AG08396 (cell line): Measurements from ENCODE around the gene TMEM109.

Experiments
- DNase-seq: peaks from one replicate; pipeline ENCODE4 v3.0.0; 2012; ENCODE audit warnings: low spot score, mixed read lengths

The TMEM109 gene

DNA sequence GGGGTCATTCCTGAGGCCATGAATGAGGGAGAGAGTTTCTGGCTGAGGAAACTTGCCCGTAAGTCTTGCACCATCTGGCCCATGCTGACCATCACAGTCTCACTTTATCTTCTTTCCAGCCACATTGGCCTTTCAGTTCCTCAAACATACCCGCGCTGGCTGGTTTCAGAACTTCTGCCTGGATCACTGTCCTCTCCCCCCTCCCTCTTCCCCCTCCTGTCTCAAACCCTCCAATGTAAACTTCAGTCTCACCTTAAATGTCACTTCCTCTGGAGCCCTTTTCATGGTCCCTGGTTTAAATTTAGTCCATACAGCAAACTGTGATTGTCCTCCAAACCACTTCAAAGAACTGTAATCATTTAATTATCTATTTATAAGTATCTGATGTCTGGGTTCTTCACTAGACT, 3.7 kb upstream of the TMEM109 start:
- DNase-seq, result no peak

DNA sequence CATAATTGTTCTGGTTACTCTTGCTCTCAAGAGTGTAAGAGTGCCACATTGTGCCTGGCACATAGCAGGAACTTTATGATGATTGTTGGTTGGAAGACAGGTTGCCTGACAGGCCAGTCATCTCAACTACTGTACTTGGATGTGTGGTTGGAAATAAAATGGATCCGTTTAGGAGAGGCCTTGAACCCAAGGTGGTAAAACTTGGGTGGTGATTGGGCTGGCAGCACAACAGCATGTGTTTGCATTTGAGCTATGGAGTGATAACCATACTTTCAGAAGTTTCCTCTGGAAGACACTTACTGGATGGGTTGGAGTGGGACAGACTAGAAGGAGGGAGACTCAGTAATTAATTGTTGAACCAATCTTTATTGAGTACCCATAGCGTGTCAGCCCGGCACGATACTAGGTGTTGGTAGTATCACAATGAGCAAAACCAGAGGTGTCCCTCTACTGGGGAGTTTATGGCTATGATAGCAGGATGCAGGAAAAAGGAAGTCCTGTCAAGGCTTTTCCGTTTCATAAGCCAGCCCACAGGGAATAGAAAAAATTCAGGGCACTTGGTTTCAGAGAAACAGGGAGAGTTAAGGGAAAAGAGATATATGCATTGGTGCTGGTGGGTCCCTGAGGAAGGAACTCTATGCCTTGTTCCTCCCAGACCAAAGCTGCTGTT, 3.1 kb upstream of the TMEM109 start:
- no peak for DNase-seq

DNA sequence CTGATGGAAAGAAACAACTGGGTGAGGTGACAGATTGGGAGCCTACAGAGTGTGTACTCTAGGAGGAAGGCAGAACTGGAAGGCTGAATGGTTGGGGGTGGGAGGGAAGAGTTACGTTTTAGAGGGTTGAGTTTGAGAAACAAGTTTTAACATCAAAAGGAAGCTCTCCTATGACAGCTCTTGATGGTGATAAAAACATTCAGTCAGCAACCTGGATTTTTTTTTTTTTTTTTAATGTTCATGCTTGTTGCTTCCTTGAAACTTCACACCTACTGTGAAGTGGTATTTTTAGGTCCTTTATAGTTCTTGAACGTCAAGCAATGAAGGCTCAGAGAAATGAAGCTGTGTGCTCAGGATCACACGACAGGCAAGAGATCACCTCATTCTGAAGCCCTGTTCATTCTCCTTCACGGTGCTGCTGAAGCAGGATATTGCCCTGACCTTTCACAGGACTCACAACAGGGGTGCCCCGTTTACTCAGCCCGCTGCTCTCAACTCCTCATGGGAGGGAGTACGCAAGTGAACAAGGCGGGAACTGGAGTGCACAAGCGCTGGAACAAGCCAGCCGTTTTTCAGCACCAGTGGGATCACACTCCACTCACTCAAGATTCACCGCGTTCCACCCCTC, 1.6 kb upstream of the TMEM109 start:
- no peak for DNase-seq

DNA sequence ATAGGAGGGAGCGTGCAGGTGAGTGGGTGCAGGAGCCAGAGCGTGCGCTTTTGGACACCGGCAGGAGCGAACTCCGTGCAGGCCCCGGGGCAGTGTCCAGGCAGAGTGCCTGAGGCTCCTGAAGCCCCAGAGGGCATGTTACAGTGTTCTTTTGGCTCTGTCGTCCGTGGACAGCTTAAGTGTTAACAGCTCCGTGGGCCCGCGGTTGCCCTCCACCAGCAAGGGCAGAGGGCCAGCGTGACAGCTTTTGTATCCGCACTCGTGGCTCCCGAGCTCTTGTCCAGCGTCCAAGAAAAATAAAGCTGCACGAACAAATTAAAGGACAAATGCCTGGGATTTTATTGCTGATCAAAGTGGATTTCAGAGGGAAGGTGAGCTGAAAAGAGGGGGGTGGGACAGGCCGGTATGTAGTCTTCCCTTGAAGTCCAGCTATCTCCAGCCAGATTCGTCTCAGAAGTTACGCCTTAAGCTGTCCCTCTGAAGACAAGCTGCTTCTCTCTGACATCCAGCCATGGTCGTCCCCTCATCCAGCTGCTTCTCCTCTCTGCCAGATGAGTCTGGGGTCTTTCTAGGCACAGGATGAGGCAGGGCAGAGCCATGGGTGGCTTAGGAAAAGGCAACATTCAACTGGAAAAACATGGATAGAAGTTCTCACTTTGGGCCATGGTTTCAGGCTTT, 968 bp upstream of the TMEM109 start:
- DNase-seq, result no peak

DNA sequence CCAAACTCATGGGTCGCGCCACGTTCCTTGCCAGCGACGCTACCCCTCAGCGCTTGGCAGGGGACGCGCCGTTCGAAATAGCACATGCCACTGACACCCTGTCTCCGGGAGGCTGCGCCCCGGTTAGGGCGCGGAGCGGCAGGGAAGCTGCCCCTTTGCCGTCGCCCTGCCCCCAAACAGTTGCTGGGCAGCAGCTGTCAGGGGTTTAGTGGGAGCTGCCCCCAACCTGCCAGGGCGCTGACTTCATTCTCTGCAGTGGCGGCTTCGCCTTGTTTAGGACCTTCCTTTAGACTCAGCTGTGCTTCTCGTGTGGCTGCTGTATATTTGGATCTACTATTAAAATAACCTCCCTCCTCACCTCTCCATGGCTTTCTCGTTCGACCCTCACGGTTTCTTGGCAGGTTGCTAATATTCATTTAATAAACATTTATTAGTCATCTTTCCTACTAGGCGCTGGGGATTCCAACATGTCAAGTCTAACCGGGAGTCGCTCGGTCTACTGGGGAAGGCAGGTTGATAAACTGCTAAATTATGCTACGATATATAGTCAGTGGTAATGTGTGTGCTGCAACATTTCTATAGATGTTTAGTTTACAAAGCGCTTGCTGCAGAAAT, 782 bp downstream of the TMEM109 start:
- peak; percentile 72 for DNase-seq

DNA sequence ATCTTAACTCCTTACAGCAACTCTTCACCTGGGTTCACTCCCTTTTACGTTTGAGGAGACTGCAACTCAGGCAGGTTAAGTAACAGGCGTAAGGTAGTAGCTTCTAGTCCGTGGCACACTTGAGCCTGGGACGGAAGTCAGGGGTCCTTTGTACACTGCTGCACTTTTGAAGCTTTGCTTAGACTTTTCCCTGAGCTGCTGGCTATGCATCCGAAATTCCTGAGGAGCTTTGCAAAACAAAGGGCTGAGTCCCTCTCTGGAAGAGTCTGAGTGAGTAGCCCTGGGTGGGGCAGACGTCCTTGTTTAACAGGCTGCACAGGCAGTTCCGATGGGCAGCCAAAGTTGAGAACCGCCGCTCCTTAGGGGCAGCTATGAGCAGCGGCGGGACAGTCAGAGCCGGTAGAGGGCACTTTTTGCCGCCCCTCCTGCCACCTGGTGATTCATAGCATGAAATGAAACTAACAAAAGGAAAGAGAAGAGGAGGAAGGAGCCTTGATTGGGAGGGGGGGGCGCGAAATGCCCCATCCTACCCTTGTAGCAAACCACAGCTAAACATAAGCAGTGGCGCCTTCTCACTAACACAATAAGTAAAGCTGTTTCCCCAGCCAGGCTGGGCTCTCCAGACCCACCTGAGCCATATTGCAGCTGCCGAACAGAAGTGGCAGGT, 1.4 kb downstream of the TMEM109 start:
- DNase-seq, result peak; percentile 80

DNA sequence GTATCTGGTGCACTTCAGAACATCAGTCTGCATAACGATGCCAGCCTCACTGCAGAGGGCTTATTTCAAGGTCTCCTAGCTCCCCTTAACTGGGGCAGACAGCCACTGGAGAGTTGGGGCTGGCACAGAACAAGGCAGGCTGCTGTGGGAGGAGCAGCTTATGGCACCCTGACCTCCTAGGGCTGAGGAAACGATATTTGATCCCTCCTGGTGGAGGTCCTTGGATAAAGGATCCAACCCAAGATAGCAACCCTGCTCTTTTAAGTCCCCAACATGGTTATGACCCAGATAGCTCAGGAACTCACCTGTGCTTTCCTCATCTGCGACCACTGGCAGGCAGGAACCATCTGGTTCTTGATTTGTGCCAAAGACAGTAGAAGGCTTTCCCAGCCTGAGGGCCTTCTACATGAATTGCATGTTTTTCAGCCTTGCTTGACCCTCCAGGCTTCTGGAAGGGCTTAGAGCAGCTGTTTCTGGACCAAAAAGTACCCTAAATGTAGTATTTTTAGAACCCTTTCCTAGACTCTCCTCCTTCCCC, 2.8 kb downstream of the TMEM109 start:
- DNase-seq, result no peak

DNA sequence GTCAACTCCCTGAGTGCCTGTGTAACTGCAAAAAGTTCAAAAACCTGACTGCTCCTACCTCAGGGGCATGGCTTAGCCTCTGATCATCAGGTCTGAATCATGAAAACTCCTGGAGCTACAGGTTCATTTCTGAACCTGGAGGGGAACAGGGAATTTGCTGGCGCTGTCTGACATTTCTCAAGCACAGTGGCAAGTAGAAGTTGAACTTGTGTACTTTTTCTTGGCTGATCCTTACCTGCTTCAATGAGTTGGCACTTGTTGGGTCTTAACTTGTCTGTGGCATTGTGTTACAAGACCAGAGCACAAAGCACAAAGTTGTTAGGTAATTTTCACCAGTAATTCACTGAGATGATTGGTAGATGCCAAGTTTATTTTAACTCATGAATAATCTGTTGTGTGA, 3.3 kb downstream of the TMEM109 start:
- DNase-seq, result no peak

DNA sequence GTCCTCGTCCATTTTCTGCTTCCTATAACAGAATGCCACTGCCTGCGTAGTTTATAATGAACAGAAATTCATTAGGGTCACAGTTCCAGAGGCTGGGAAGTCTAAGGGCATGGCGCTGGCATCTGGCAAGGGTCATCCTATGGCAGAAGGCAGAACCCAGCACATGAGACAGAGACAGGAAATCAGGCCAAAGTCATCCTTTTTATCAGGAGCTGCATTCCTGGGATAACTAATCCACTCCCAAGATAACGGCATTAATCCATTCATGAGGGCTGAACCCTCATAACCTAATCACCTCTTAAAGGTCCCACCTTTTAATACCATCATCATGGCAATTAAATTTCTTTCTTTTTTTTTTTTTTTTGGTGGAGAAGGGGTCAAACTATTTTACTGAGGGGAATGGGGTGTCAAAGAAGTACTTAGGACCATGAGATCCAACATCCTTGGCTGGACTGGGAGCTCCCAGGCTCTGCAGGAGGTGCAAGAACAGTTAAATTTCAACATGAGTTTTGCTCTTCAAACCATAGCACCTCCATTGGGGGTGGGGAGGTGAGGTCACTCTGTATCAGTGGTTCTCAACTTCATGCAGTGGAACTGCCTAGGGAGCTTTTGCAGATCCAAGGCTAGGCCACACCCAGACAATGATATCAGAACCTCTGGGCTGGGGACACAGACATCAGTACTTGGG, 4.4 kb downstream of the TMEM109 start:
- DNase-seq, result no peak

DNA sequence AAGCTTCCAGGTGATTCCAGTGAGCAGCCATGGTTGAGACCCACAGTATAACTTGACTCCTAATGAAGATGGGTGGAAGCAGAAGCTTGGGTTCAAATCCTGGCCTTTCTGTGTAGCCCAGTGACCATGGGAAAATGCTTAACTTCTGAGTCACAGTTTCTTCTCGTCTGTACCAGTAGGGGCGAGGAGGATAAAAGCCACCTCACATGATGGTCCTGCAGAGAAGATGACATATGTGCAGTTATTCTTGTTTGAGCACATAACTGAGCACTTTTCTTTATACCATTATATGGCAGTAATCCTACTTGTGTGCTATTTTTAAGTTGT, 4.9 kb downstream of the TMEM109 start:
- peak; percentile 57 for DNase-seq

DNA sequence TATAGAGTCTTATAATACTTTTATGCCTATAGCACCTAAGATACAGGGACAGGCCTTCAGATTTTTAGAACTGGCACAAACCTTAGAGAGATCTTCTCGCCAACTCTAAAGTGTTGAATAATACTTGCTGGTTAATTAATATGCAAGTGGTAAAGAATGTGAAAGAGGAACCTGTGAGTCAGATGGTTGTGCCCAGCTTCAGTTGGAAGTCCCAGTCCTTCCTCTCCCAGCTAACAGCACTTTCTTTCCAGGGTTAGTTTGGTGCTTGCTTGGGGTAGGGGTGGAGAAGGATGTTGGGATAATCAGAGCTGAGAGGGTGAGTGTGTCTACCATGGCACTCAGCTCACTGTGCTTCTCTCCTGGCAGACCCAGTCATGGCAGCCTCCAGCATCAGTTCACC, 5.4 kb downstream of the TMEM109 start:
- DNase-seq, result no peak

DNA sequence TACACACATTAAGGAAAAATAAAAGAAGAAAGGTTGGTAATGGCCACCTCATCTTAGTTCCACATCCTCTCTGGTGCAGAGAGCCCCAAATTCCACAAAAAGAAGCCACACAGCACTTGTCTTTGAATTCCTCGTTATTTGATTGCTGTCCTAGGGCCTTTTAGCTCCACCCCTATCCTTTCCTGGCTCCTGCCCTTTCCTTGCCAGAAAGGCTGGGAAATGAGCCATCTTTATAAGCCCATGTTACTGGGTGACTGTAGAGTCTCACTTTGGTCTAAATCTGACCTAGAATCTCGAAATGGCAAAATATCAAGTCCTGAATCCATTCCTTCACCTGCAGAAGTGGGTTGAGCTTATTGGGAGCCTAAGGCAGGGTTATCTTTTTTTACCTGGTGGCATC, 6.0 kb downstream of the TMEM109 start:
- no peak for DNase-seq

DNA sequence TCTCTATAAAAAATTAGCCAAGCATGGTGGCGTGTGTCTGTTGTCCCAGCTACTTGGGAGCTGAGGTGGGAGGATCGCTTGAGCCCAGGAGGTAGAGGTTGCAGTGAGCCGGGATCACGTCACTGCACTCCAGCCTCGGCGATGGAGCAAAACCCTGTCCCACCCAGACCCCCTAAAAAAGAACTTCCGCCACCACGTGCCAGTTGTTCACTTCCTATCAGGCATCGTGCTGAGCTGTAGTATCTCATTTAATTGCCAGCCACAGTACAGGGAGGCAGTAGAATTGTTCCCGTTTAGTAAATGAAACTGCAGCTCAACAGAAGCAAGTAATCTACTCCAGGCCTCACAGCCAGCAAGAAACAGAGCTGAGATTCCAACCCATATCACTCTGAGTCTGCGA, 7.3 kb downstream of the TMEM109 start:
- no peak for DNase-seq

DNA sequence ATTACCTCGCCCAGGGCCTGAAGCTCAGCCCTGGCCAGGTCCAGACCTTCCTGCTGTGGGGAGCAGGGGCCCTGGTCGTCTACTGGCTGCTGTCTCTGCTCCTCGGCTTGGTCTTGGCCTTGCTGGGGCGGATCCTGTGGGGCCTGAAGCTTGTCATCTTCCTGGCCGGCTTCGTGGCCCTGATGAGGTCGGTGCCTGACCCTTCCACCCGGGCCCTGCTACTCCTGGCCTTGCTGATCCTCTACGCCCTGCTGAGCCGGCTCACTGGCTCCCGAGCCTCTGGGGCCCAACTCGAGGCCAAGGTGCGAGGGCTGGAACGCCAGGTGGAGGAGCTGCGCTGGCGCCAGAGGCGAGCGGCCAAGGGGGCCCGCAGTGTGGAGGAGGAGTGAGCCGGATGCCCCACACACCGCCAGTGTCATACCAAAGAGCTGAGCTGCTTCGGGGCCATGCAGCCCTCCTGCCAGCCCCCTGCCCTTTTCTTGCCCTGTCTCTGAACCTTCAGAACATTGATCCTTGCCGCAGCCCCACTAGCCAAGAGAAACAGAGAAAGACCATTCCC, 7.9 kb downstream of the TMEM109 start:
- no peak for DNase-seq

DNA sequence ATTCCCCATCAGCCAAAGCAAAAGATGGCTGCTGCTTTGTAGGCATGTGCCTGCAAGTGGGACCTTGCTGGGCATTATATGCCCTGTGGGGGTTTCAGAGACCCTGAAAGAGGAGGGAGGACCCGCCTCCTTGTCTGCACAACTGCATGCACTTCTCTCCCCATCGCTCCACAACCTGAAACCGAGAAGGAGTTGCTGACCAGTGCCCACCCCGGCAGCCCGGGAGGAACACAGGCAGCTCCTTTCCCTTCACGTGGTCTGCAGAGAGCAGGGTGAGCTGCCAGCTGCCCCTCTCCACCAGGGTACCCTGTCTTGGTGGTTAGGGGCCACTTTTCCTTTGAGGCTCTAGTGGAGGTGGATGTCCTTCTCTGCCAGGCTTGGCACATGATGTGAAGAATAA, 8.9 kb downstream of the TMEM109 start:
- no peak for DNase-seq

DNA sequence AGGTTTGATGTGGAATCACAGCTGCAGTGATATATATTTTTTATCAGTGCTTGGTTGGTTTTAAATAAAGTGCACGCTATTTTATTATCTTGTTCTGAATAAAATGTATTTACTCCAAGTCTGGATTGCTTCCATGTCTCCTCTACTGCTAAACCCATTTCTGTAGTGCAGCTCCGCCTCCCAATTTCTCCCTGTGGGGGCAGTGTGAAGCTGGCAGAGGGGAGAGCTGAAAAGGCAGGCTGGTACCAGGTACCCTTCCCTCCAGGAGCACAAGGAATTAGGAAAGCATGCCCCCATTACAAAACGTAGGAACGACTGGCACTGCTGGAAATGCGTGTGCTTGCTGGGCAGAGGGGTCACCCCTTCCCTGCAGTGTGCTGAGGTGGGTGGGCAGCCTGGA, 9.4 kb downstream of the TMEM109 start:
- DNase-seq, result no peak

DNA sequence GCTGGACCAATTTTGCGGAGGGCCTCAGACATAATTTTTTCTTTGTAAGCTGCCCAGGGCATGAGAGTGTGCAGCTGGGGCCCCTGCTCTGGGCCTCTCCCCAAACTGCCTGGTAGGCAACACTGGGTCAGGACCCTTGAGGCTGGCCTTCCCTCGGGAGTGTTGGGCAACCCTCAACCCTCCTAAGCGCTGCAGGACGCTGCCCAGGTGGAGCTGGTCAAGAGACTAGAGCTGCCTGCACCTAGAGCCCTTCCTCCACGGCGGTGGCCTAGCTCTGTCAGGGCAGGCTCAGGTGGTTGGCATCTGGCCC, 9.8 kb downstream of the TMEM109 start:
- DNase-seq, result no peak

DNA sequence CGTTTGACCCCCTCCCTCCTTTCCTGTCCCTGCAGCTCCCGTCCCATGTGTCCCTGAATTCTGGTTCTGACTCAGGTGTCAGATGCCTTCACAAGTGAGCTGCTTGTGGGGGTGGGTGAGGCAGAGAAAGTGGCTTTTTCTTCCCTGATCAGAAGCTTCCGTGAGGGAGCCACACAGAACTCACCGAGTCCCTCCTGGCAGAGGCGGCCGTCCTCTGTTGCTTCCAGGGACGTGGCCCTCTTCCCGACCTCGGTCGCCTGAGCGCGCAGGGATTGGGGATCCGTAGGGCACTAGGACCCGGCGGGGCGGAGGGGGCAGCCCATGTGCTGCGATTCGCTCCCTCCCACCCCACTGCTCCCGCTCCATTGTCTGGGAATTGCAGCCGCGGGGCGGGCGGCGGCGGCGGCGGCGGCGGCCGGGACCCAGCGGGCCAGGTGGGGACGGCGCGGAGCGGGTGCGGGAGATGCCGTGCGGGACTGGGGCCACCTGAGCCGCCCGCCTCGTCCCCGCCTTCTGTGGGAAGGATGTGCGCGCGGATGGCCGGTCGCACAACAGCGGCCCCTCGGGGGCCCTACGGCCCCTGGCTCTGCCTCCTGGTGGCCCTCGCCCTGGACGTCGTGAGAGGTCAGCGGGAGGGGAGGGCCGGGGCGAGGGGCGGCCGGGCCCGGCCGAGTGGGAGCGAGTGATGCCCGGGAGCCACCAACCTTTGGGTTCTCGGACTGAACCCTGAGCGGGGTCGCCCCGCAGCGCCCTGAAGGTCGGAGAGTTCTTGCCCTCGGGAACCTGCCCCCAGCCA, 10.3 kb downstream of the TMEM109 start, which contains the start of gene TMEM132A:
TSS of gene TMEM132A (plus strand) at position 351 of the 796 bp plus-strand sequence. CDS start at position 525, 174 bp downstream.
- DNase-seq, result peak; percentile 94

DNA sequence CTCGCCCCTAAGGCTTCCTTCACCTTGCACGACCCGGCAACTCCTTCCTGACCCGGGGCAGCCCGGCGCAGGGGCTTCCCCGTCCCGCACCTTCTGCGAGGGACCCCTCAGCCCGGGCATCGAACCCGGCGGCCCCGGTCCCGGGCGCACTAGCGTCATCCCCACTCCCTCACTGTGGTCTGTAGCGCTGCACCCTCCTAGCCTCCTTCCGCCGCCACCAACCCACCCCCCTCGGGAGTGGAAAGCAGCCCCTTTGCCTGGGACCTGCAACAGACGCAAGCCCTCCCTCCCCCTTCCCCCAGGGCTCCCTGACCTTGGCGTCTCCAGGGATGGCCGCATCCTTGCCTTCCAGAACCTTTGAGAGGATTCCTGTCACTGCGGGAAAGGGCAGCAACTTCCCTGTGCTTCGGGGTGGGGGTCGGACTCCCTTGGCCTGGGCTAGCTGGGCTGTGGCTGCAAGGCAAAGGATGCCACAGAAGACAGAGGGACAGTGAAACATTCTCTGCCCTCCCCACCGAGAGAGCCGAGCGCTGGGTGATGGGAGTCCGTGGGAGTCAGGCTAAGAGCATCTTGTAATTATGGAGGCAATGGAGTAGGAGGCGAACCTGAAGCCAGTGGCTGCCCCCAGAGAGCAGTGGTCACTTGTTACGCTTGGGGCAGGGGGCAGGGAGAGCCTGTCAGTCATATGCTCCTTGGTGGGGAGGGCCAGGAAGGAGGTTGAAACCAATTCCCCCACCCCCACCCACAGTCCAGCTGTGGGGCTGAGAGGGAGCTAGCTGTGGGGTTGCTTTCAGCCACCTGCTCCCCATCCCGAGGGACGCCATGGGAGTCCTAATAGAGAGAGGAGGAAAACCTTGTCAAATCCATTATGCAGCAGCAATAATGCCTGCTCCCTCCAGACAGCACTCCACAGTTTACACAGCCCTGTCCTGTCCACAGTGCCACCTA, 11.2 kb downstream of the TMEM109 start:
- DNase-seq, result no peak

DNA sequence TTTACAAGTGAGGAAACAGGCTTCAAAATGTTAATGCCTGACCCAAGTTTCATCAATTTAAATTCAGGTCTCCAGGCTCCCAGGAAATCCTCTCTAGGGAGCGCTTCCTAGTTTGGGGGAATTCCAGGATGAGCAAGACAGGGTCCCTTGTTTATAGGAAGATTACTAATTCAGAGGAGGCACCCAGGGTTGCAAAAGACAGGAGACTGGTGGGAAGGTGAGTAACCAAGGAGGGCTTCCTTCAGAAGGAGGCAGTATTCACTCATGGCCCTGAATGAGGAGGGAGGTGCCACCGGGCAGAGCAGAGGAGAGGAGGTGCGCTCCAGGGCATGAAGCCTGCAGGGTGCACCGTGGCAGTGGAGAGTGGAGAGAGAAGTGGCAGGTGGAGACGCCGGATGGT, 11.9 kb downstream of the TMEM109 start:
- peak; percentile 65 for DNase-seq
